Measurements from ENCODE around the gene MYH9. TPM values are rescaled to one million over a fixed set of nuclear protein-coding genes. Genes with fewer than 3 reads are reported as not detected.

Gene MYH9
- total and polyA plus RNA-seq, 4 experiments from 2014 or later: 17.3 to 734 (median 597) TPM

GRCh38 chr22:36359470-36359996 lies 28.2 kb downstream of the MYH9 start:
- CTCF ChIA-PET (ENCODE audit: partially characterized antibody): interaction anchor here (0.9 to 1.3 kb wide), 3 partner anchors 19 to 58 kb away, joined by 3 read pairs; no protein-coding TSS in a partner anchor
- POLR2A ChIA-PET (ENCODE audit: partially characterized antibody): interaction anchor here (2.0 to 59.9 kb wide), 3 partner anchors 9 to 110 kb away, joined by 4 to 2535 read pairs (median 2535); partner anchors contain the start of gene MYH9
- intact Hi-C loops (cut with micrococcal nuclease): loop anchor here (2.0 kb wide), 2 partner anchors 17 to 61 kb away; no protein-coding TSS in a partner anchor
- H3K27ac Mint-ChIP-seq: peak overlapping the region; percentile 91 to 98 (median 95)
- no peaks in the 10 kb centered on the region for H3K27me3 ChIP-seq (ENCODE audit: insufficient read depth, low read length)
- no peaks in the 10 kb centered on the region for H3K36me3 ChIP-seq (ENCODE audit: insufficient read depth, low read length)
- no peak overlapping the region for H3K4me3 ChIP-seq (ENCODE audit: low read length in 2 of 2)
- no peak for DNase-seq
- H3K4me1 Mint-ChIP-seq: peaks cover 80 to 99% (median 91%) of the 10 kb centered on the region in 4 donors
- H3K9me3 ChIP-seq (ENCODE audit: control insufficient read depth in 1 of 2, low read length in 2 of 2): no peaks in the 10 kb centered on the region
- peak overlapping the region; percentile 55 for H3K27ac ChIP-seq (ENCODE audit: low read depth, low read length)
- peak overlapping the region; percentile 35 to 89 (median 76) for H3K4me3 Mint-ChIP-seq
- H3K27me3 Mint-ChIP-seq: no peaks in the 10 kb centered on the region
- H3K9me3 Mint-ChIP-seq: peaks cover 0 to 5% (median 0%) of the 10 kb centered on the region in 8 donors
- peaks cover 24 to 59% of the 10 kb centered on the region in 2 donors for H3K36me3 Mint-ChIP-seq
- peaks cover 100% of the 10 kb centered on the region for H3K4me1 ChIP-seq (ENCODE audit: insufficient read depth, low read length)

GRCh38 chr22:36358533-36359469 lies 29.0 kb downstream of the MYH9 start:
- CTCF ChIA-PET (ENCODE audit: partially characterized antibody): interaction anchor here (0.9 to 1.5 kb wide), 8 partner anchors 13 to 110 kb away, joined by 3 to 7 read pairs (median 4); no protein-coding TSS in a partner anchor
- Histone ChIP-seq H3K27ac (ENCODE audit: low read depth, low read length) (peak overlapping the region; percentile 55), H3K36me3 (ENCODE audit: insufficient read depth, low read length) (no peaks in the 10 kb centered on the region), H3K4me1 (ENCODE audit: insufficient read depth, low read length) (peaks cover 100% of the 10 kb centered on the region), H3K27me3 (ENCODE audit: insufficient read depth, low read length) (no peaks in the 10 kb centered on the region), H3K9me3 (ENCODE audit: control insufficient read depth in 1 of 2, low read length in 2 of 2) (no peaks in the 10 kb centered on the region), H3K4me3 (ENCODE audit: low read length in 2 of 2) (no peak overlapping the region)
- no peaks in the 10 kb centered on the region for H3K27me3 Mint-ChIP-seq
- POLR2A ChIA-PET (ENCODE audit: partially characterized antibody): interaction anchor here (1.2 to 59.9 kb wide), 5 partner anchors 8 to 111 kb away, joined by 3 to 2535 read pairs (median 4); partner anchors contain the start of gene MYH9
- peak overlapping the region; percentile 91 to 97 (median 95) for H3K27ac Mint-ChIP-seq
- H3K4me1 Mint-ChIP-seq: peaks cover 75 to 99% (median 90%) of the 10 kb centered on the region in 4 donors
- H3K4me3 Mint-ChIP-seq: peak overlapping the region; percentile 46 to 89 (median 76)
- intact Hi-C loops (cut with micrococcal nuclease): loop anchor here (2.0 kb wide), 2 partner anchors 16 to 60 kb away; no protein-coding TSS in a partner anchor
- DNase-seq: peak in 1 of 5 donors; percentile 63
- peaks cover 0 to 6% (median 0%) of the 10 kb centered on the region in 8 donors for H3K9me3 Mint-ChIP-seq
- H3K36me3 Mint-ChIP-seq: peaks cover 21 to 52% of the 10 kb centered on the region in 2 donors

GRCh38 chr22:36356708-36357624 lies 30.8 kb downstream of the MYH9 start:
- Mint-ChIP-seq H3K4me3 (peak overlapping the region; percentile 74 to 89 (median 82)), H3K4me1 (peaks cover 75 to 99% (median 88%) of the 10 kb centered on the region in 4 donors), H3K27ac (peak overlapping the region; percentile 88 to 97 (median 92)), H3K27me3 (no peaks in the 10 kb centered on the region), H3K36me3 (peaks cover 18 to 48% of the 10 kb centered on the region in 2 donors), H3K9me3 (peaks cover 0 to 6% (median 0%) of the 10 kb centered on the region in 8 donors)
- Histone ChIP-seq H3K9me3 (ENCODE audit: control insufficient read depth in 1 of 2, low read length in 2 of 2) (no peaks in the 10 kb centered on the region), H3K4me1 (ENCODE audit: insufficient read depth, low read length) (peaks cover 100% of the 10 kb centered on the region), H3K27ac (ENCODE audit: low read depth, low read length) (peak overlapping the region; percentile 55), H3K27me3 (ENCODE audit: insufficient read depth, low read length) (no peaks in the 10 kb centered on the region), H3K36me3 (ENCODE audit: insufficient read depth, low read length) (peaks cover 8% of the 10 kb centered on the region), H3K4me3 (ENCODE audit: low read length in 2 of 2) (peak overlapping the region; percentile 19 to 39)
- ChIA-PET POLR2A (ENCODE audit: partially characterized antibody) (interaction anchor here (1.1 to 59.9 kb wide), 4 partner anchors 6 to 99 kb away, joined by 3 to 2535 read pairs (median 1269); partner anchors contain the start of gene MYH9), CTCF (ENCODE audit: partially characterized antibody) (interaction anchor here (0.8 to 3.0 kb wide), 9 partner anchors 8 to 79 kb away, joined by 3 to 12 read pairs (median 4); no protein-coding TSS in a partner anchor)
- intact Hi-C loops (cut with micrococcal nuclease): loop anchor here (1.0 to 2.0 kb wide), 4 partner anchors 8 to 31 kb away; no protein-coding TSS in a partner anchor
- DNase-seq: peak in 3 of 5 donors; percentile 49 to 82 (median 58)

- peak overlapping the region; percentile 64 for H3K27ac ChIP-seq (ENCODE audit: low read depth, low read length)
- POLR2A ChIA-PET (ENCODE audit: partially characterized antibody): interaction anchor here (1.1 to 59.9 kb wide), 4 partner anchors 5 to 100 kb away, joined by 3 to 2535 read pairs (median 1270); partner anchors contain the start of gene MYH9
- DNase-seq: peak in 1 of 5 donors; percentile 50
- Mint-ChIP-seq H3K36me3 (peaks cover 18 to 43% of the 10 kb centered on the region in 2 donors), H3K4me3 (peak overlapping the region; percentile 73 to 89 (median 82)), H3K27me3 (no peaks in the 10 kb centered on the region), H3K4me1 (peaks cover 75 to 99% (median 89%) of the 10 kb centered on the region in 4 donors), H3K9me3 (peaks cover 0 to 6% (median 0%) of the 10 kb centered on the region in 8 donors), H3K27ac (peak overlapping the region; percentile 85 to 98 (median 96))
- H3K36me3 ChIP-seq (ENCODE audit: insufficient read depth, low read length): peaks cover 9% of the 10 kb centered on the region
- peaks cover 100% of the 10 kb centered on the region for H3K4me1 ChIP-seq (ENCODE audit: insufficient read depth, low read length)
- peak overlapping the region; percentile 0 to 12 for H3K4me3 ChIP-seq (ENCODE audit: low read length in 2 of 2)
- H3K27me3 ChIP-seq (ENCODE audit: insufficient read depth, low read length): no peaks in the 10 kb centered on the region
- H3K9me3 ChIP-seq (ENCODE audit: control insufficient read depth in 1 of 2, low read length in 2 of 2): no peaks in the 10 kb centered on the region
- CTCF ChIA-PET (ENCODE audit: partially characterized antibody): interaction anchor here (0.8 to 3.0 kb wide), 7 partner anchors 9 to 115 kb away, joined by 3 to 12 read pairs (median 5); no protein-coding TSS in a partner anchor
- intact Hi-C loops (cut with micrococcal nuclease): loop anchor here (2.0 kb wide), 2 partner anchors 21 to 29 kb away; no protein-coding TSS in a partner anchor
These were observed 31.9 kb downstream of the MYH9 start for GRCh38 chr22:36355894-36356293.

GRCh38 chr22:36355362-36355761 lies 32.4 kb downstream of the MYH9 start:
- ChIA-PET POLR2A (ENCODE audit: partially characterized antibody) (interaction anchor here (1.1 to 59.9 kb wide), 4 partner anchors 5 to 100 kb away, joined by 3 to 2535 read pairs (median 1270); partner anchors contain the start of gene MYH9), CTCF (ENCODE audit: partially characterized antibody) (interaction anchor here (0.9 to 3.0 kb wide), 6 partner anchors 10 to 115 kb away, joined by 3 to 12 read pairs (median 6); no protein-coding TSS in a partner anchor)
- H3K4me1 Mint-ChIP-seq: peaks cover 79 to 99% (median 90%) of the 10 kb centered on the region in 4 donors
- peak overlapping the region; percentile 73 to 89 (median 82) for H3K4me3 Mint-ChIP-seq
- peaks cover 9% of the 10 kb centered on the region for H3K36me3 ChIP-seq (ENCODE audit: insufficient read depth, low read length)
- H3K4me3 ChIP-seq (ENCODE audit: low read length in 2 of 2): peak overlapping the region; percentile 0 to 12
- H3K4me1 ChIP-seq (ENCODE audit: insufficient read depth, low read length): peaks cover 100% of the 10 kb centered on the region
- peaks cover 18 to 47% of the 10 kb centered on the region in 2 donors for H3K36me3 Mint-ChIP-seq
- H3K9me3 ChIP-seq (ENCODE audit: control insufficient read depth in 1 of 2, low read length in 2 of 2): no peaks in the 10 kb centered on the region
- H3K27me3 ChIP-seq (ENCODE audit: insufficient read depth, low read length): no peaks in the 10 kb centered on the region
- H3K27ac ChIP-seq (ENCODE audit: low read depth, low read length): peak overlapping the region; percentile 64
- peak in 1 of 5 donors; percentile 67 for DNase-seq
- H3K27ac Mint-ChIP-seq: peak overlapping the region; percentile 85 to 98 (median 96)
- intact Hi-C loops (cut with micrococcal nuclease): no loop called here
- no peaks in the 10 kb centered on the region for H3K27me3 Mint-ChIP-seq
- peaks cover 0 to 6% (median 0%) of the 10 kb centered on the region in 8 donors for H3K9me3 Mint-ChIP-seq
